HTERT RPE-1 (cell line): ENCODE data around the gene APBB1IP.
"Not testable (repeated sequence)": the region's sequence is repeated elsewhere in the genome, so short reads cannot be mapped to it uniquely, and the experiment has no call there.

Experiments
- in situ Hi-C: fragments of 300-500 bp; cut with MboI; formaldehyde crosslinking; loops from 4 replicates; pipeline ENCODE4 v1.14.3; 2020; ENCODE audit warnings: low sequenced_read_pairs

APBB1IP gene

DNA sequence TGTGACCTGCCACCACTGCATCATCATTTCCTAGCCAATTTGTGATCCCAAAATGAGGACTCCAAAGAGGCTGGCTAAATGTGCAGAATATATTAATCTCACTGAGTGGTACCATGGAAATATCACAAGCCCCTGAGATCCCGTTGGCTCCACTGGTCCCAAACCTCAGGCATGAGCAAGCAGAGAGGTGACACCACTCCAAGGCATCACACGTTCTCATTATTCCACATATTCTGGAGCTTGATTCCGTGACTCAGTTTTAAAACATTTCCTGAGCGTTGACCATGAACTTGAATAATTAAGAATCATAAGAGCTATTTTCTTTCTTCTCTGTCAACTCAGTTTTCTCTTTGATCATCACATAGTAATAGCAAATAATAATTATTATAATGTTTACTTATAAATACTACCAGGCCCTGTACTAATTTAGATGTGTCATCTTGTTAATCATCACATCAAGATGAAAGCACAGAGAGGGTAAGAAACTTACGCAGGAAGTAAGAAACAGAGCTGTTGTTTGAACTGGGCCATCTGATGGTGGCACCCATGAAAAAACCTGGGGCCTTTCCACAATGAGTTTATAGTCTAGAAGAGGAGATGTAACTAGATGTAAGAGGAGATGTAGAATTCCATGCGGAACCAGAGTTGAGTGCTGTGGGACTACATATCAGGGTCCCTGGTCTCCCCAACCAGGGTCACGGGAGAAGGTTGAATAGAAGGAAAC, 3.5 kb downstream of the APBB1IP start:
- in situ Hi-C loops, result no loop called here

DNA sequence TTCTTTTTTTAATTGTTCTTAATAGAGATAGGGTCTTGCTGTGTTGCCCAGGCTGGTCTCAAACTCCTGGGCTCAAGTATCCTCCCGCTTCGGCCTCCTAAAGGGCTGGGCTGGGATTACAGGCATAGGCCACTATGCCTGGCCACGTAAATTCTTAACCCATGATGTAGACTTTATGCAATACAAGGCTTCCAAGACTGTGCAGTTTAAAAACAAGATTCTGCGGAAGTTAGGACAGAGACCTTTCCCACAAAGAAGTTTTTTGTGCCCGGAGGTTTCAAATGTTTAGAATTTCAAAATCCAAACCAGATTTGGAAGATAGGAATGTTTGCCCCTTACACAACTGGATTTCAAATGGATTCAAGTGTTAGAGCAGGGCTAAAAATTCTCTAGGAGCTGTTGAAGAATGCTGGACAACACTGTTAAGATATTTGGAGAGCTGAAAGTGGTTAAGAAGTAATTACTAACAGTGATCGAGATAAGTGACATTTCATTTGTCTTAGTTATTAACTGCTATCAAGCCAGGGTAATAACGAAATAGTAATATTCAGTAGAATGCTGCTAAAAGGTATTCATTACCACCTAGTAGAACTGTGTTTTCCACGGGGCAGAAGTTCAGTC, 7.4 kb downstream of the APBB1IP start:
- in situ Hi-C loops, result no loop called here

DNA sequence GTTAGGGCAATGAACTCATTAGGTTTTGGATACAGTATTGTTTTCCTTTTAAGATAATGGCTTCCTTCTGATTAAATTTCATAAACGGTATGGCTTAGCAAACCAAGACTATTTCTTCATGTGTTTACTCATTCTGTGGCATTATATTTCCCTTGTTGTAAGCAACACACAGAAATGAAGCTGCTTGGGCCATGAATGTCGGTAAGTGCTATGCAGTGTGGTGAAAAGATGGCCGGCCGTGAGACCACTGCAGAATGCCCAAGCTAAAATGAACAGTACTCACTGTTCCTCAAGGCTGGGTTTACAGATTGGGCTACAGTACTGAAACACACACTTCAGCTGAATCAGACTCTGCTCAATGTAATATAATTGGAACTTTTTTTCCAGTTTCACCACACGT, 8.1 kb downstream of the APBB1IP start:
- in situ Hi-C loops, result no loop called here

DNA sequence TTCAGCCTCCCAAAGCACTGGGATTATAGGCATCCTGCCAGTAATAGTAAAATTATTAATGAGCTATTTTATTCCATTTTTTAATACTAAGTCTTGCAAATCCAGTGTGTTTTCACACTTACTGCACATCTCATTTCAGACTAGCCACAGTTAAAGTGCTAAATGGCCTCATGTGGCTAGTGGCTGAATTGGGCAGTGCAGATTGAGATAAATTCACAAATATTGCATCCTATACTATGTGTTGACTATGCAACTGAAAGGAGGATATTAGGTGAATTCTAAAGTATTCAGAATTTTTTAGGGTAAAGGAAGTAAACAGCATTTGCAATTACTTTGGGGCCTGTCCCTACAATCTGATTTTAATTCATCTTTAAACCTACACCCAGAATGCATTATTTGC, 10.2 kb downstream of the APBB1IP start:
- in situ Hi-C loops, result no loop called here

DNA sequence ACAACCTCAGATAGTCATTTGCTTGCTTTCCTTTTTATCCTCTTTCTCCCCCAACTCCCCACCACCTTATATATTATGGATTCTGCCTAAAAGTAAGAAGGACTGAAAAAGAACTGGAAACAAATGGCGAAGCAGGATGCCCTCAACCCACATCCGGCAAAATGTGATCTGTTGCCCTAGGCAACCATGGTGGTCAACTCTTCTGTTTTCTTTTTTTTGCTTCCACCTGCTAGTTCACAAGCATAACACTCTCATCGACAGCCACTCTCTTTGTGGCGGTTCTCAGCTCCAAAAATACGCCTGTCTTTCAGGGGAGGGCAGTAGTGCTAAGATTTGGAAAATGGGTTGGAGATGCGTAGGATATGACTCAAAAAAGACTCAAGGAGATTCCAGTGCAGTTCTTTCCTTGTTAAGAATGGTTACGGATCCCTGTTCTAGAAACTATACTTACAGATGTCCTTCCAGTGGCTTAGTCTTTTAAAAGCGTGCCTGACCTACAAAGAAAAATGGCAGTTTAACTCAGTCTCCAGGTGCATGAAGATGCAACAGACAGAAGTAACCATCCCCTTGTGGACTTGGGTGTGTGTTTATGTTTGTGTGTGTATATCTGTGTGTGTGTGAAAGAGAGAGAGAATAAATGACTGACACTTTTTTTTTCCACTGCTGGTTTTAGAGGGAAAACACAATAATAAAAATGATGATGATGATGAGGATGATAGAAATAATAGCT, 10.7 kb downstream of the APBB1IP start:
- in situ Hi-C loops, result no loop called here

DNA sequence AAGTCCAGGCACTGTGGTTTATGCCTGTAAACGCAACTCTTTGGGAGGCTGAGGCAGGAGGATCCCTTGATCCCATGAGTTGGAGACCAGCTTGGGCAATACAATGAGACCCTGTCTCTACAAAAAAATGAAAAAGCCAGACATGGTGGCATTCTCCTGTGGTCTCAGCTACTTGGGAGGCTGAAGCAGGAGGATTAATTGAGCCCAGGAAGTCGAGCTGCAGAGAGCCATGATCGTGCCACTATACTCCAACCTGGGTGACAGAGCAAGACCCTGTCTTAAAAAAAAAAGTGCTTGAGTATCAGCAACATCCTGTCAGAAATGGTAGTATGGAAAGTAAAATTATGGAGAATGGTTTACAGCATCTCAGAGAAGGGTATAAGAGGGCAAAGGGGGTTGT, 11.6 kb downstream of the APBB1IP start:
- in situ Hi-C loops, result no loop called here

DNA sequence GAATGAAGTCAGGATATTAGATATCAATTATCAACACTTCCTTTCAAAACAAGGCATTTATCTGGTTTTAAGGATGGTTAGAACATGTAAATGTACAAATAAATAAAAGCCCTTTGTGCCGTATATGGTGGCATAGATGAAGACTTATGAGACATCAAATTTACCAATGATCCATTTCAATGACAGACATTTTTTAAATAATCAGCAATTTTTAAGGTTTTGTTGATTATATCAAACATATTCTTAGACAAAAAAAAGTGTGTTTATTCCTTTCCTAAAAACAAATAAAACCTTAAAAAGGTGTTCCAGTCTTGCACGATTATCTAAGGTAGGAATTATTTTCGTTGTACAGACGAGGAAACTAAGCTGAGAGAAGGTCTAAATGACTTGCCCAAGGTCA, 13.8 kb downstream of the APBB1IP start:
- in situ Hi-C loops, result no loop called here

DNA sequence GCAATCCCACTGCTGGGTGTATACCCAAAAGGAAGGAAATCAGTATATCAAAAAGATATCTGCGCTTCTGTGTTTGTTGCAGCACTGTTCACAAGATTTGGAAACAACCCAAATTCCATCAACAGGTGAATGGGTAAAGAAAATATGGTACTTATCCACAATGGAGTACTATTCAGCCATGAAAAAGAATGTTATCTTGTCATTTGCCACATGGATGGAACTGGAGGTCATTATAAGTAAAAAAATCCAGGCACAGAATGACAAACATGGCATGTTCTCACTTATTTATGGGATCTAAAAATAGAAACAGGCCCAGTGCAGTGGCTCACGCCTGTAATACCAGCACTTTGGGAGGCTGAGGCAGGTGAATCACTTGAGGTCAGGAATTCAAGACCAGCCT, 15.7 kb downstream of the APBB1IP start:
- in situ Hi-C loops, result no loop called here

DNA sequence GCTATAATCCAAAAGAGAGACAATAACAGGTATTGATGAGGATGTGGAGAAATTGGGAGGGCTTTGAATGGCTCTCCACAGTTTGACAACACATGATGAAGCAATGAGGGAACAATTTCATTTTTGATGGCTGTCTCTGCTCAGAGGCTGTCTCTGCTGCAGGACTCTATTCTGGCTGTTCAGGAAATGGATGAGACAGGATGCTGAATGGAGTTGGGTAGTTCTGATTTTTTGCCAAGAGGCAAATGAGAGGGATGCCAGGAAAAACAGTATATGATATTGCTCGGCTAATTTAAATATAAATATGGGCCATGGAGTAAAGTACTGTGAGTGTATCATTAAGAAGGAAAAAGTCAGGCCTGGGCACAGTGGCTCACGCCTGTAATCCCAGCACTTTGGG, 16.8 kb downstream of the APBB1IP start:
- in situ Hi-C loops, result no loop called here

DNA sequence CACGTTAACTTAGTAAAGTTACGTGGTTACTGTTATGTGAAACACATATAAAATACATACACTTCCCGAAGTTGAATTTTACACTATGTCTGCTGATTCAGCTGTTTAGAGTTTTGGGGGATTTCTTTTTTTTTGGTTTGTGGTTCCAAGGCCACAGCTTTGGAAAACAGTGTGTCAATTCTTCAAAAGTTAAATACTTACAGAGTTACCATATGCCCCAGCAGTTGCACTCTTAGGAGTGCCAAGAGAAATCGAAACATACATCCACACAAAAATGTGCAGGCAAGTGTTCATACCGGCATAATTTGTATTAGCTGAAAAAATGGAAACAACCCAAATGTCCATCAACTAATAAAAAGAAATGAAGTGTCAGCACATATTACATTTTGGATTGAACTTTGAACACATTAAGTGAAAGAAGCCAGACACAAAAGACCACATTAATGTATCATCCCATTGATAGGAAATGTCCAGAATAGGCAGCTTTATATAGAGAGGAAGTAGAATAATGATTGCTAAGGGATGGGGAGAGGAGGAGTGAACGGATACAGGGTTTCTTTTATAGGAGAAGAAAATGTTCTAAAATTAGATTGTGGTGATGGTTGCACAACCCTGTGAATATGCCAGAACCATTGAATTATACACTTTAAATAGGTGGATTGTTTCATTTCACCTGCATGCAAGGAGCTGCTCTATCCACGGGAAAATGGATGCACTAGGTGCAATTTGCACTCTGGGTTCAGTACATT, 17.6 kb downstream of the APBB1IP start:
- in situ Hi-C loops, result no loop called here

DNA sequence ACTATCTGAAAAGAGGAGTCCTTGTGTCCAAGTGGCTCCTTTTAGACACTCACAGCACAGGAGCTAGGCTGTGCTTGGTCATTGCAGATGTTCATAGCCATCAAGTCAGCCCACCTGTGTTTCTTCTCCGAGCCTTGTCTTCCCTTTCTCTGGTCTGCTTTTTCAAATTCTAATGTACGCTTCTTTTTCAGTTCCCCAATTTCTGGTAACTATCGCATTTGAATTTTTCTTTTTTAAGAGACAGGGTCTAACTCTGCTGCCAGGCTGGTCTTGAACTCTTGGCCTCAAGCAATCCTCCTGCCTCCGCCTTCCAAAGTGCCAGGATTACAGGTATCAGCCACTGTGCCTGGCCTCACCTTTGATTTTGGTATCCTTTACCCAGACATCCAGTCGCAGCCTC, 18.9 kb downstream of the APBB1IP start:
- in situ Hi-C loops, result no loop called here

DNA sequence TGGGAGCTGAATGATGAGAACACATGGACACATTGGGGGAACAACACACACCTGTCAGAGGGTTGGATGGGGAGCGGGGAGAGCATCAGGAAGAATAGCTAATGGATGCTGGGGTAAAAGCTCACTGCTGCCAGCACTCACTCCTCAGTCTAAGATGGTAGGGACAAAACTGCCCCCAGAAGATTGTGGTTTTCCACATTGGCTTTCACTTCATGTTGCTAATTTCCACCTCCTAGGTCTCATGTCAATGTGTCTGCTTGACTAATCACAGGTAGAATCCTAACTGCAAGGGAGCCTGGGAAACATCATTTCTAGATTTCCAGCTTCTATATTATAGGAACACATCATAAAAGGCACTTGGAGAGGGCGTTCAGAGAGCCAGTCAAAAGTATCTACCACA, 22.6 kb downstream of the APBB1IP start:
- in situ Hi-C loops, result no loop called here

DNA sequence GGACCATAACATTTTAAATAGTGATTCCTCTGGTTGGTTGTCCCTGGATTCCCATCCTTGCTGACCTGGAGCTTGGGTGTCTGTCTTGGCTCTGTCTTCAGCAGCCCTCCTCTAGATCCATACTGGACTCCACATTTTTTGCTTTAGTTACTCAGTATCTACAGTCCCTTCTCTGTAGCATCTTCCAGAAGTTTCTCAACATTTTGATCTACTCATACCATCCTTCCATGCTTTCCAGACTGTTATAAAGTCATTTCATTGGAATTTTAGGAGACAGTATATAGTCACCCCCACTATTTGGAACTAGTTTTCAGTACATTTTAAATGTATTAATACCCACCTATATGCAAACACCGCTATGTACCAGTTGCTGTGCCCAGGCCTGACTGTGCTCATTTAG, 25.8 kb downstream of the APBB1IP start:
- in situ Hi-C loops, result no loop called here

DNA sequence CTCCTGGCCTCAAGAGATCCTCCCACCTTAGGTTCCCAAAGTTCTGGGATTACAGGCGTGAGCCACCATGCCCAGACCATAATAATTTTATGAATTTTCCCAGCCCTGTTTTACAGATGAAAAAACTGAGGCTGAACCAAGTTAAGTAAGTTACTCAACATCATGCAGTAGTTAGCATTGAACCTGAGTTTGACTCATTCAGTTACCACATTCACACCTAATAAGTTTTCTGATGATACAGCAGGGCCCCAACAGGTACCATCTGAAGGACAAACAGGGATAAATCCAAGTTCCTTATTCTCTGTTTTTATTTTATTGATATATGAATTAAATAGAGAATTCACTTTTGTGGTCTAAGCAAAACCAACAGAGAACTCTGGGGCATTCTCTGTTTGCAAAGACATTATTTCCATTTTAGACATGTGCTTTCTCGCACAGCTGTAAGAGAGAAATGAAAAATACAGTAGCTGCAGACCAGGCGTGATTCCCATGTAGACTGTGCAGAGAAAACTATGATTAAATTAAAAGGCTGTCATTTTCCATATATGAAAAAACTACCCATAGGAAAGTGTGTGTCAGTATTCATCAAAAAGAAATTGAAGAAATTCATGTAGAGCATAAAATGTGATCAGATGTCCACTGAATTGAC, 26.6 kb downstream of the APBB1IP start:
- in situ Hi-C loops, result no loop called here

DNA sequence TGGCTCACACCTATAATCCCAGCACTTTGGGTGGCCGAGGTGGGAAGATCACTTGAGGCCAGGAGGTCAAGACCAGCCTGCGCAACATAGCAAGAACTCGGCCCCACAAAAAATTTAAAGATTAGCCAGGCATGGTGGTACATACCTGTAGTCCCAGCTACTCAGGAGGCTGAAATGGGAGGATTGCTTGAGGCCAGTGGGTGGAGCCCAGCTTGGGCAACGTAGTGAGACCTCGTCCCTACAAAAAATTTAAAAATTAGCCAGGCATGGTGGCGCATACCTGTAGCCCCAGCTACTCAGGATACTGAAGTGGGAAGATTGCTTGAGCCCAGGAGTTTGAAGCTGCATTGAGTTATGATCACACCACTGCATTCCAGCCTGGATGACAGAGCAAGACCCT, 28.4 kb downstream of the APBB1IP start:
- in situ Hi-C loops, result not testable (repeated sequence)

DNA sequence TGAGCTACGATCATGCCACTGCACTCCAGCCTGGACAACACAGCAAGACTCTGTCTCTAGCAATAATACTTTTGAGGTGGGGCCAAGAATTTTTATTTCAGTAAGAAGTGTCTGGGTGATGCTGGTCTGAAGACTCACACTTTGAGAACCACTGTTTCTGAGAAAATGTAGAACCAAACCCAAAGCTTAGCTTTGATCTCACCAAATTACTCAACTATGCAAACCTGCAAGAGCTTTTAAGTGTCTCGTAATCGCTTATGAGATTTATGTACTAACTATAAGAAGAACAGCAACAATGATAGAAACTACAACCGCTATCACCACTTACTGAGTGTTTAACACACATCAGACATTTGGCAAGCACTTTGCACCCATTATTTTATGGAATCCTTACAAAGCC, 29.5 kb downstream of the APBB1IP start:
- in situ Hi-C loops, result no loop called here

DNA sequence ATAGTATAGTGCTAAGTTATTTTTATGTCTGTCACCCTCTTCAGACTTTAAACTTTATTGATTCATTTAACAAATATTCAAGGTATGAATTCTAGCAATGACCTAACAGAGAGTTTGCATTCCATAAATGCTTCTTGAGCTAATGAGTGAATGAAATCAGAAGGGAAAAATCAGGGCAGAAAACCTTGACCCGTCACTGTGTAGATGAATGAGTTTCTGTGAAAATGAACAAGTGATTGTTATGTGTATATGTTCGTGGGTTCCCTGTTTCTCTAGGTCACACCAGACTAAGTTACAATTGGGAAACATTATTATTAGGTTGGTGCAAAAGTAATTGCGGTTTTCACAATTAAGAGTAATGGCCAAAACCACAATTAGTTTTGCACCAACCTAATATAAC, 30.1 kb downstream of the APBB1IP start:
- in situ Hi-C loops, result no loop called here

DNA sequence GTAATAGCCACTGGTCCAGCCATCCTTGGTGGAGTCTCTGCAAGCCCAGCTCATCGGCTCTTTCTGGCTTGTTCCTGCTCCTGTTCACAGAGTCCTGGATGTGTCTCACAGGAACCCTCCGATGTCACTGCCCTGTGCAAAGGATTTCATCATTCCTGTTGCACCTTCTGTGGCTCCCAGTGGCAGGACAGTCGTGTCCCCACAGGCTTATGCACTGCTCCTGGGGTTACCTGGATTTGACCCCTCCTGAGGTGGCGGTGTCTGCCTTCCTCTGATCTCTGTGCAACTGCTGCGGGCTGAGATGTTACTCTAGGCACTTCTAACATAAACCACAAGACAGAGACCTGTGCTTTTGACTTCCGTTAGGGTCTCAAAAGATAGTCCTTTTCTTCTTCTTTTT, 30.6 kb downstream of the APBB1IP start:
- in situ Hi-C loops, result no loop called here

DNA sequence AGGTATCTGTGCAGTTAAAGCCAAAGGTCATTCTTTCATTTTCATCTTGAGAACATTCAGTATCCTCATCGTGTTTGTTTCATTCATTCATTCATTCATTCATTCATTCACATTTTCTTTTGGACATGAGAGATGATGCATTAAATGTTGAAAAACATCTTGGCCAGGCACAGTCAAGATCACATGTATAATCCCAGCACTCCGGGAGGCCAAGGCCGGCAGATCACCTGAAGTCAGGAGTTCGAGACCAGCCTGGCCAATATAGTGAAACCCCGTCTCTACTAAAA, 34.3 kb downstream of the APBB1IP start:
- in situ Hi-C loops, result no loop called here

DNA sequence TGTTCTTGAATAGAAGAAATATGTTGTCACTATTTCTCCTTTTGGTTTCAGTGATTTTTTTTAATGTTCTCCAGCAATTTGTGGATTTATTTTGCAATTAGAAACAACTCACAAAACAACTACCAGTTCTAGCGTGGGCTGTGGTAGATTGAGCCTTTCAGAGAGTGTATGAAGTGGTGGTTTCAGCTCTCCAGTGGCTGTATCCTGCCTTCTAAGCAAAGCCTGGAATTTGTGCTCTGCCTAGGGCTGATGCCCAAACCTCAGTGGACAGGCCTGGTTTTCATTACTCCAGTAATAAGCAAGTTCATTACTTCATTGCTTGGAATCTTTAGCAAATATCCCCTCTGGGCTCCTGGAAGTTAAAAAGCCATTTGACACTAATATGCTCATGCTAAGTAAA, 35.9 kb downstream of the APBB1IP start:
- in situ Hi-C loops, result no loop called here

DNA sequence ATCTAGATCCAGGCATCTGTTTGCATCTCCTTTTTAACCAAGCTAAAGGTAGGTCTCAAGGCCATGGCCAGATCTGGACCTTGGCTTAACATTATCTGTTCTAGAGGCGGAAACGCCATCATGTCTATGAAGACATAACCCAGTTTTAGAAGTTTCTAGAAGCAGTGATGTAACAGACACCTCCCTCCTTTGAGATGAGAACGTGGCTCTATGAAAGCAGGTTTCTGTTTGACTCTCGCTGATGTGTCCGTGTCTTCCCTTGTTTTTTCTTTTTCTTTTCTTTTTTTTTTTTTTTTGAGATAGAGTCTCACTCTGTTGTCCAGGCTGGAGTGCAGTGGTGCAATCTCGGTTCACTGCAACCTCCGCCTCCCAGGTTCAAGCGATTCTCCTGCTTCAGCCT, 36.7 kb downstream of the APBB1IP start:
- in situ Hi-C loops, result not testable (repeated sequence)
